HG02973 (cell line): ENCODE data around the gene PHKA2.

Source experiments
- ATAC-seq: cut with Tn5 transposase; IDR thresholded peaks from one replicate; pipeline ENCODE4 v1.9.1; 2021; ENCODE audit warnings: moderate library complexity; ENCODE audit not compliant: unreplicated experiment

The PHKA2 gene

DNA sequence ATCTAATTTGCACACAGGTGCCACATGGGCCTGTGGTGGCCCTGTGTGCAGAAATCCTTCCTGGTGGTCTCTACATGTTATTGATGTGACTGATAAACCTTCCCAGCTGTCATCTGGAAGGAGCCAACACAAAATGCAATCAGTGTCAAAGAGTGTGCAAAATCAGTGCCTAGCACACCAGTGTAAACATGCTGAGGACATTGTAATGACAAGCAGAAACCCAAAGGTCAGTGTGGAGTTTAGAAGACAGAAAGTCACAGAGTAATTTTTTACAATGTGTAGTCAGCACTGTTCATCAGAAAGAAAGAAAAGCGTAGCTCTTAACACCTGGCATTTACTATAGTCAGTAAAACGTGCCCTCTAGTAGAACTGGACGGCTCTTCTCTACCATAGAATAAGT lies 50.3 kb downstream of the PHKA2 start:
- ATAC-seq, result no peak

DNA sequence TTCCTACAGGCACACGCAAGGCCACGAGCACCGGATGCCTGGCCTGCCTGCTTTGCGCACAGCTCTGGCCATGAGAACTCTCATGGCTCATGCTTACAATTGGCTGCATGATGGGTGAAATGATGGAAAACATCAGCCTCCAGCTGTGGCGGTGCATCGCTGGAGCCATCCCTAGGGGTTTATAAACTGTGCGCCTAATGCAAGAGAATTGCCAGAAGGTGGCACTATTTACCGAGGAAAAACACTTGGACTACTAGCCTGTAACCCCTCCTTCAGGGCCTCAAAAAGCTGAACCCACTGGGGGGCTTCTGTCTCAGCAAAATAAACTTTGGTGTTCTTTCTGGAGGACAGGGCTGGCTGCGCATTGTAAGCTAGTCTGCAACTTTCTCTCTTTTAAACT lies 51.9 kb downstream of the PHKA2 start:
- no peak for ATAC-seq

DNA sequence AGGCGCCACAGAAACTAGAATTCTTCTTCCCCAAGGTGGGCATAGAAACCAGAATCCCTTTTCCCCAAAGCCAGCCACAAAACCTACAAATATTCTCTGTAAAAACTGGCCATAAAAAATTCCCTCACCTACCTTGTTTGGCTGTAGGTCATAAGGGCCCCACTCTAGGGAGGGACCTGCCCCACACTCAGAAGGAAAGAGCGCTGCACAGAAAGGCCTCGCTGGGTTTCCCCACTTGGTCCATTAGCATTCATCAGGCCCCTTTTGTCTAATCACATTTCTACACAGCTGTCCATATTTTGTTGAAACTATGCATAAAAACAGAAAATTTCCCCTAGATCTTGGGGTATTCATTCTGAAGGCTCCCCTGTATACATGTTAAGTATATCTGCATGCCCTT lies 54.1 kb downstream of the PHKA2 start:
- ATAC-seq, result no peak

DNA sequence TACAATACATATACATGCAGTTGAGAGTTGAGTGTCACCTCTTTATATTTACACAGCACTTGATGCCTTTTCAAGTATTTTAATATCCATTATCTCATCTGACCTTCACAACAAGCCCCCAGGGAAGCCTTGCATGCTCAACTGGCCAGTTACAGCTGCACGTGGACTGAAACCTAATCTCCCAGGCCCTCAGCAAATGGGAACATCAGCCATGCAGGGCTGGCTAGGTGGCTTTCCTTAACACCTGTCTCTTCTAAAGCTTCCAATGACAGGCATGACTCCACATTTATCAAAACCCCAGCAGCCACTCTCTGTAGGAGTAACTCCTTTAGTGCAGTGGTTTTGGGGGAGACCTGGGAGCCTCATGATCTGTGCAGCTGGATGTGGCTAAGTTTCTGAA lies 56.4 kb downstream of the PHKA2 start:
- no peak for ATAC-seq

DNA sequence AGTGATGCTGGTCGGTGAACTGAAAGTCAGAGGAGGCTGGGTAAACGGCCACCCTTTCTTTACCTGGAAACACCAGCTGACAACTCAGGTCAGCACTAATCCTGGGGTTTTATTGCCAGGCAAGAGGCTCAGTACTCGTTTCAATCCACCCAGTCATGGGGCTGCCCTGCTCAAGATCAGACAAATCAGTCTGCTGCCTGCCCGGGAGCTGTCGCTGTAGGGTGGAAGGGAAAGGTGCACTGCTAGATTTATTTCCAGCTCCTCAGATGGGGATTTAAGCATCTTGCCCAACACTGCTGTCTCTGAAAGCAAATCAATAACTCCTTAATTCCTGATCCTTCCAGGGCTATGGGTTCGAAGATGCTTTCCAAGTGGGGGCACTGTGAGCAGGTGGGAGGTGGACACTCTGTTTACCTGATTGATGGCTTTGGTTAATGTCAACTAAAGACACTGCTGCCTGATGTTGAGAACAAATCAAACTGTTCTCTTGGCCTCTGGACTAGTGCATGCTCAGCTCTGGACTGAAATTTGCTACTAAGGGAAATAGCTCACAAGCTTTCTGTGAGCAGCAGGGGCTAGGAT lies 59.3 kb downstream of the PHKA2 start:
- ATAC-seq, result no peak

DNA sequence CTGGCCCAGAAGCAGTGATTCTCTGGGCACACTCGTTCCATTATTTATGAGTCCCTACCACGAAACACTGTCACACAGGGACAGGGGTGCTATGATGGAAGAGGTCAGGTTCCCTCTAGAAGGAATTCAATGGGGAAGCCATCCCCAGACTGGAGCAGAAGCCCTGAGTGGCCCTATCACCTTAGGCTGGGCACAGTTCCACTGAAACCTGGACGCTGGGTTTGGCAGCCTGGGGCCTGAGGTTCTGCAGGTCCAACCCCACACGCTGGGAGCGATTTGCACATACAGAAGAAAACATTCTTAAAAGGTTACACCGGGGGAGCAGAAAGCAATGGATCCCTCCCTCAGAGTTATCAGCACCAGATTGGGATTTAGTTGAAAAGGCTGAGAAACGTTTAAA lies 63.3 kb downstream of the PHKA2 start:
- ATAC-seq, result no peak

DNA sequence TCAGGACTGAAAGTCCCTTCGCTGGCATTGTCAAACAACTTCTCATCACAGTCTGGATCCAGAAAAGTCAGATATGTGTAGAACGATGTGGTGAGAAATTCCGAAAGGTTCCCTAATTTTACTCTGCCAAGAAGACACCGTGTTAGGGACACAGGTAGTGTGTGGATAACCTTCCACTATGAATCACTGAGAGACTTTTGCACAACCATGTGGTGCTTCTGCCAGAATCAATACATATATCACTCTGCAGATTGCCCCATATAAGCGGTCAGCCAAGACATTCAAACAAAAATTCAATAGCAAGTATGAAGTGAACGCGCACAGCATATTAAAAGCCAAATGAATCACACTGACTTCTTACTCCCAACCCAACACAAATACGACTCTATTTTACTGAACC lies 63.8 kb downstream of the PHKA2 start:
- no peak for ATAC-seq

DNA sequence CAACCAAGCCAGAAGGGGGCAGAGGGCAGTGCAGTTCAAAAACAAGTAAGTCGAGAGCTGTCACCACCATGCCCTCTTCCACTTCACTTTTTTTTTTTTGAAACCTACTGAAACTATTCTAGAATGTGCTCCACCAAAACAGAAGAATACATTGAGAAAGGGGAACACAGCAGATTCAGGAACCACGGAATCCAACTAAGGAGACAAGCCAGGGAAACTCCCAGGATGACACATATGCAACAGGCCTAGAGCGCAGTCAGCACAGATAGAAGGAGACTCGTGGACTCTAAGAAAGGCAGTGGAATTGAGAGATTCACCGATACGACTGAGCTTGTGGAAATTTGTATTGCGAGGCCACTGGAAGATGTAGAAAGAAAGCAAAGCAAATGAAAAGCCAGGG lies 66.1 kb downstream of the PHKA2 start:
- ATAC-seq, result no peak

DNA sequence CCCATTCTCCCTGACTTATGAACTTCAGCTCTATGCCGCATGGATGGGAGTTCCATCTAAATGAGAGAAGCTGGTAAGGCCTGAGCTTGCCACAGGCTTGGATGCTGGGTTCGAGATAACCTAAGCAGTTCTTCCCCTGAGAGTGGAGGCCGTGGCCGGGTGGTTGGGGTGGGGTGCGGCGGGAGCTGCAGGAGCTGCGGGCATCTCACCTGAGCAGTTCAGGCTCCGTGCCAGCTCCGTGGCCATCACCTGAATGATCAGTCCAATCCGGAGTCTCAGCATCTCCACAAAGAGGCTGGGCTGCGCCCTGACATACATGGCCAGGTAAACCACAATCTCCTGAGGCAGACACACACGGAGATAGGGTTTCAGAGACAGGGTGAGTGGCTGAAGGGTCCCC lies 77.6 kb downstream of the PHKA2 start:
- no peak for ATAC-seq

DNA sequence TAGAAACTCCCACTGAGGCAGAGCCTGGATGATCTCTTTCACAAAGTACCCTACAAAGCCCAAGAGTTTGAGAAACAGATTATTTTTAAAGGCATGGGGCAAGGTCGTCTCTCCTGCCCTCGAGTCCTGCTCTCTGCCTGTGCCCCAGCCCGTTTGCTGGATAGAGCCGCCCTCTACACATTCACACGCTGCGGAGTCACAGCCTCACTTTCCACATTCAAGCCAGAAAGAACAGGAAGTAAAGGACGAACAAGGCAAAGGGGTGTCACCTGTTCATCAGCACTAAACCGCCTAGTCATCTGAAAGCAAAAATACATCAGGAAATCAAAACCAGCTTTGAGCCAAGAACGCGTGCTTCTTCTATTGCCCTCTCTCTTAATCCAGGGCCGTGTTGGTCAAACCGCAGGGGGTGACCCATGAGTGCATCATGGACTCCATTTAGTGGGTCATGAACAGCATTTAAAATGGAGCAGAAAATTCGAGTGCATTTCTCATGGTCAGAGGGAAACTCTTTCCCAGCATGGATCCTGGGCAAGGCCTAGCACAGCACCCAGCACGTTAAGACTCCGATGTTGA lies 83.4 kb downstream of the PHKA2 start:
- ATAC-seq, result no peak

DNA sequence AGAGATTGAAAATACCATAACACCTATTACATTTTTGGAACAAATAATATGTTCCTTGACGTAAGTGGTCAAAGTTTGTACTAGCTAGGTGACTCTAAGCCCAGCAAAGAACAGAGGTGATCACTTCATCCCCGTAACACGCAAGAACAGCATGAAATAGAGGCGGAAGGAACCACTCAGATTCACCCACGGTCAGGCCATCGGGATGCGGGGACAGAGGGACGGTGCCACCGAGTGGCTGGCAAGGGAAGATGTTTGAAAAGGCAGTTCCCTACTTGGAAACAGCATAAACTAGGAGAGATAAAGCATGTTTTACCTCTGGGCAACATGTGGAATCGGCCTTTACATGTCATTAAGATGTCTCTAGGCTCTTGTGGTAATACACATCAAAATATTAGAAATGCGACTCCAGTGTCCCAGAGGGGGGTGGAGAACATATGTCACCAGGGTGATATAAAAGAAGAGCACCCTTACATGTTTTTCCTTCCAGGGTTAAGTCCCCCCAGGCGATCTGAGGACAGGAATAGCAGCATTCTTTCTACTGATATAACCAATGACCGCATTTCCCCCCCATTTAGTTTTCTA lies 84.0 kb downstream of the PHKA2 start:
- ATAC-seq, result no peak

DNA sequence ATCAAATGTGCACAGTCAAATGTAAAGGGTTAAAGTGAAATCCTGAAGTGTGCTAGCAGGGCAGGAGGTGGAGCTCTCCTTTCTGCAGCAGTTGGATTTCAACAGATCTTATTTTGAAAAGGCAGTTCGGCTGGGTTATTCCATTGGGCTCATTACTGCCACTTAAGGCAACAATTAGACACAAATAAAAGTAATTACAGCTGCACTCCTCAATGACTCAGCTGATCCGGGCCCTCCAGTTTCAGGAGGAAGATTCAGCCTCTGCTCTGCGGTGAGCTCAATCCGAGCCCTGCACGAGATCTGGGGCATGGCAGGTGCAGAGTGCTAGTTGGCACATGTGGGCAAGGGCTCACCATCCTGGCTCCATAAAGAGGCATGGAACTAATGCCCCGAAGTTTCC lies 85.4 kb downstream of the PHKA2 start:
- ATAC-seq, result no peak

DNA sequence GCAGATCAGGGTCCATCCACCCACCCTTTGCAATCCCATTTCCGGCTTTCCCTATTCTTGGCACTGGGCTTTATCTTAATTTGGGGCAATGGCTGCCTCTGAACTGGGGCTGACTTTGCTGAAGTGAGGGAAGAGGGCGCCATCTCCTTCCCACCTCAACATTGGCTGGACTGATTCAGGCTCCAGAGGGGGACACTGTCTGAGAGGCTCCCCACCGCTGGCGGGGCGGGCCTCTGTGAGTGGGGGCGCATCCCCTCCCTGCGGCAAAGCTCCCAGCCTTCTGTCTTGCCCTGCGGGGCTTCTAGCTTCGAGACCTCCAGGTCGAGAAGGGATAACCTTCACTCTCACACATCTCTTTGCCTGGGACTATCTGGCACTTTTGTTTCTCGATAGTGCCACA lies 85.8 kb downstream of the PHKA2 start:
- no peak for ATAC-seq

DNA sequence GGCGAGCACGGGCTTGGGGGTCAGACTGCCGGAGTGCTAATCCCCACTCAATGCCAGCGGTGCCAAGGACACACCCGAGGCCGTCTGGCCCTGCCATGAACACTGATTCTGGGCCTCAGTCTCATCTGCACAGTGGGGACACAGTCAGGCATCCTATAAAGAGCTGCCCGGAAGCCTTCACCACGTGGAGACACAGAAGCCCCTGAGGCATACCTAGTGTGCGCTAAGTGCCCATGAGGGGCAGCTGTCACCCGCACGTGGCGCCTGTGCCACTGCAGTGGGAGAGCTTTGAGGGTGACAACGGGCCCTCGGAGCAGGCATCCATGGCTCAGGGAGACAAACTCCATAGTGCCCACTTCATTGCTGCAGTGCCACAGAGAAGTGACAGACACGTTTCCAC lies 86.3 kb downstream of the PHKA2 start:
- no peak for ATAC-seq

DNA sequence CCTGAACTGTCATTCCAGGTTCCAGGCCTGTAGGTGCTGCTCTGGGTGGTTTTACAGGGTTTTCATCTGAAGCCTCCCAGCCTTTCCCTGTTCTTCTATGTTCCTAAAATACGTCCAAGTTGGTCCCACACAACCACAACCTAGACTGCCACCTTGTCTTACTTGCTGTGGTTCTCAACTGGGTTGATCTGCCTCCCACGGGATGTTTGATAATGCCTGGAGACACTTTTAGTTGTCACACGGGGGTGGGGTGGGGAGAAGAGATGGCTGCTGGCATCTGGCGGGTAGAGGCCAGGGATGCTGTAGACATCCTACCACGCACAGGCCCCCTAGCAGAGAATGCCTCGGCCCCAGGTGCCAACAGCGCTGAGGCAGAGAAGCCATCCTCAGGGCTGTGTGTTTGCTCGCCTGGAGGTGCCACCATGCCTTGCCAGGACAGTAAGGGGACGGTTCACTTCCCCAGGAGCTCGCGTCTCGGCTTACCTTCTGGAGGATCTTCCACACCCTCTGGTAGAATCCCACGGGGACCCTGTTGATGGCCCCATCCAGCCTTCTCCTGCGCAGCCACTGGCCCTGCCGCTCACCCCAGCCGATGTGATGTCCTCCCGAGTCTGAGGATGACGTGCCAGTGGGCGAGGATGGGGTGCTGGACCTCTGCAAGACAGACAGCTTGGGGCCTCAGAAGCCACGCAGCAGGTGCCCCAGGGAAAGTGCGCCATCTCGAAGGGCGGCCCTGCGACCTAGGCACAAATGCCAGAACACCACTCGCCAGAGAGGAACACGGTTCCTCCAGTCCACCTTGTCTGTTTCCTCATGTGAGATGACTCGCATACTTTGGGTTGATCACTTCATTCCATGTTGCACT lies 87.0 kb downstream of the PHKA2 start:
- ATAC-seq, result no peak

DNA sequence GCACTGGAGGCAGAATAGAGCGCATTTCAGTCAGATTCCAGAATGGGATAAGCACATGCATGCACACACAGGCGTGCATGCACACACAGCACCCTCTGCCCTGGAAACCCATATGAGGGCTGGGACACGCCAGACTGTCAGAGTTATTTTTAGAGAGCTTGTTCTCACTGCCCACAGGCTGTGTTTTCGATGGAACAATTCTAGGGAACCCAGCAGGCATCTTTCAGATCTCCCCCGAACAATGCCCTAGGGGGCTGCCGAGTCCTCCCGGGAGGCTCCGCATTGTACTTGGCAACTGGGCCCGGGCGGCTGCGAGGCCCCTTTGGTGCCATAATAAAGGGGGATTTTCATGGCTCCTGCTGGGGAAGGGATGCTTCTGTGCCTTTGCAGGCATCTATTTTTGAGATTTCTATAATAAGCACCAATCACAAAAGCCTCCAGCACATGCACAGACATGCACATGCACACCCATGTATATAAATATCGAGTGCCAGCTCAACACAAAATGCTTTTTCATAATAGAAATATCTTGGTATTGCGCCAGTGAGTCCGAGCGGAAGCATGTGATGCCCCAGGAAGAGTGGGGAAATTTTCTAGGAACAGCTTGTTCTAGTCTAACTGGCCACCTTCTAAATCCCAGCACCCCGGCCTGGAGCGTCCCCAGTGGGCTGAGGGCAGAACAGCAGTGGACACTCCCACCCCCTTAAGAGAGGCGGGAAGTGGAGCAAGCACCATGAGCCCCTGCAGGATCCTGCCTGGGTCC lies 88.5 kb downstream of the PHKA2 start:
- no peak for ATAC-seq

DNA sequence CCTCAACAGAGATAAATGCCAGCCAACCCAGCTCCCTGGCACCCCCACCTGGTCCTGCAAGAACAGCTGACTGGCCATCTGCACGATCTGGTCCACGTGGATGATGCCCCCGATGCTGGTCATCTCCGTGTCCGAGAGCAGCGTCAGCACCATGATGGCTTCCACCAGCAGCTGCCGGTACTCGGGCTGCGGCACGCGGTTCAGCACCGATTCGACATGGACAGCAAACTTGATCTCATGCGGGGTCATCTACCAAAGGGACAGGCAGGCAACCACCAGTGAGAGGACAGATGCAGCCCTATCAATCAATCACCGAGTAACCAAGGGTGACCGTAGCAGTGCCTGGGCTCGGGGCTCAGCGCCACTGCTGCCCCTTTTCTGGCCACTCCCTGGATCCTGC lies 89.8 kb downstream of the PHKA2 start:
- ATAC-seq, result no peak

DNA sequence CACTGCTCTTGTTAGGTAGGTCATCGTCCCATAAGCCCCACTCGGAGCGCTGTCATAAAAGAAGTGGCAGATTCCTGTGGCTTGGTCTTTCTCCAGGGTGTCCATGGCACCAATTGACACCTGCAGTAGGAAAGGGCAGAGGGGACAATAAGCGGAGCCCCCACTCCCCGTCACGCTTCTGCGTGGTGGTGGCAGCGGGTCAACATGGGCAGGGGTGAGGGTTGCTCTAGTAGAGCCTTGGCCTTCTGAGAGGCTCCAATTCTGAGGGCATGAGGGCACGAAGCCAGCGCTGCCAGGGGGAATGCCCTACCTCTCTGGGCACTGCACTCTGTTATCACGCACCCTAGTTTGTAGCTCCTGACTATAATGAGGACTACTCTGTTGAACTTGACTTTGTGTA lies 90.4 kb downstream of the PHKA2 start:
- no peak for ATAC-seq

DNA sequence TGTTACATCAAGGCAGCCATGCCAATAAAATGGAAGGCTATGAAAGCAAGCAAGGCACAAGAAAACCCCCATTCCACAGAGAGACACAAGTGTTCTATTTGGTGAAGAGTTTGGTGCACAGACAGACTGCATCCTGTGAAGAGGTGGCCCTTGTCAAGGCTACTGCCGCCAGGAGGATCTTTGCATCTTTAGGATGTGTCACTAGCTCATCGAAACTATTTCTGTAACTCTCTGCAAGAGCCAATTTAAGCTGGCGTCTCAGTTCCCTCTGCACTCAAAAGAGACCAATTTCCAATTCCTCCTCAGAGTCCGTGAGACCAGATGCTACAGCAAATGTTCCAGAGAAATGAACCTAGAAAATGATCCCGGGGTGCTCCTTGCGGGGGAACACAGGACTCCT lies 91.0 kb downstream of the PHKA2 start:
- no peak for ATAC-seq

DNA sequence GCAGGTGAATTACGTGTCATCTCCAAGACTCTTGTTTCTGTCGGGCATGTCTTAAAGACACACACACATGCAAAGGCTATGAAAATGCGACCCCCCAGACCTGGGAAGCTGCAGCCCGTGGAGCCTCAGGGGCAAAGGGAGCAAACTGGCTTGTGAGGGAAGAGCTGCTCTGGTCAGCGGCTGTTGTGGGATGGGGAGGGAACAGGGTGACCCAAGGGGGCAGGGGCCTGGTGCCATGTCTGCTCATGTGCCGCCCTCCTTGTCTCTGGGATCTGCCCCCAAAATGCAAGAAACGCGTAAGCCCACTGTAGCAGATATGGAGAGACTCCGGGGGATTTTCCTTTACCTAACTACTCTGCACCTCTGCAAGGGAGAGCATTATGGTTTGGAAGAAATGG lies 92.4 kb downstream of the PHKA2 start:
- ATAC-seq, result no peak
